Endothelial cell of umbilical vein (primary cell): ENCODE results near the gene ALDH3B2. TPM values are rescaled to one million over a fixed set of nuclear protein-coding genes. Genes with fewer than 3 reads are reported as not detected.

Experiments
- BruUV-seq: library from RNA; stranded (reverse); fragments of 400-500 nt; replicated peaks from 2 replicates; lab custom pipeline; 2021; lab: Mats Ljungman, UMichigan
- CTCF ChIA-PET: fragments of 300-600, 350-600 bp; sonication (Branson Sonifier 250); formaldehyde crosslinking; loops from one replicate; lab custom pipeline; 2021; ENCODE audit warnings: antibody characterized with exemption, inconsistent platforms; lab: Charles Lee
- POLR2A ChIA-PET: fragments of 300-600, 350-600 bp; sonication (Branson Sonifier 250); formaldehyde crosslinking; loops from one replicate; lab custom pipeline; 2021; ENCODE audit warnings: antibody characterized with exemption, inconsistent platforms; lab: Charles Lee
- DNase-seq: peaks from one replicate; pipeline ENCODE4 v3.0.0-alpha.2; 2011; ENCODE audit warnings: low read depth, low spot score
- FAIRE-seq: peaks from 2 replicates; lab custom pipeline; 2011; peaks lifted over from hg19 to GRCh38; lab: Jason Lieb, UNC
- H2AFZ ChIP-seq: 2 replicates; pipeline ENCODE4 v1.6.0; 2012; ENCODE audit warnings: low read depth, low read length, control low read depth, inconsistent platforms
- H3K27ac ChIP-seq: 2 replicates; pipeline ENCODE4 v1.5.1; 2011; ENCODE audit warnings: low read depth, mild to moderate bottlenecking, control low read depth, low read length, moderate library complexity; ENCODE audit not compliant: insufficient read depth
- H3K27me3 ChIP-seq, 2 experiments: 2 replicates each; pipeline versions ENCODE4 v1.6.0 to v1.6.1; 2011; ENCODE audit warnings: low read length in 2 of 2, mixed read lengths in 1 of 2; ENCODE audit not compliant: control insufficient read depth in 2 of 2, insufficient read depth in 2 of 2
- H3K36me3 ChIP-seq, 2 experiments: 2 replicates in 1 of 2; 3 replicates in 1 of 2; pipeline ENCODE4 v1.5.1; 2011; ENCODE audit warnings: low read length in 2 of 2, mild to moderate bottlenecking in 1 of 2, moderate library complexity in 1 of 2; ENCODE audit not compliant: control insufficient read depth in 2 of 2, insufficient read depth in 2 of 2; ENCODE audit errors: extremely low read depth in 1 of 2
- H3K4me1 ChIP-seq: 3 replicates; pipeline ENCODE4 v1.5.1; 2011; ENCODE audit warnings: mild to moderate bottlenecking, low read length; ENCODE audit not compliant: control insufficient read depth, insufficient read depth; ENCODE audit errors: extremely low read depth
- H3K4me2 ChIP-seq: 2 replicates; pipeline ENCODE4 v1.6.1; 2011; ENCODE audit warnings: low read length, control low read depth, mixed read lengths; ENCODE audit not compliant: insufficient read depth
- H3K4me3 ChIP-seq, 3 experiments: fragments of 200-600 bp in 1 of 3; sonication (generic), shearing (Covaris generic) in 1 of 3; replicated peaks in 1 of 3; 2 replicates each; pipeline ENCODE4 v1.5.1; 2011 to 2016; ENCODE audit warnings: control low read depth in 3 of 3, low read length in 3 of 3, mild to moderate bottlenecking in 2 of 3, inconsistent platforms in 1 of 3, low read depth in 1 of 3, moderate library complexity in 1 of 3; ENCODE audit not compliant: insufficient read depth in 1 of 3
- H3K79me2 ChIP-seq: 2 replicates; pipeline ENCODE4 v1.6.0; 2012; ENCODE audit warnings: low read length, inconsistent platforms; ENCODE audit not compliant: control insufficient read depth, insufficient read depth
- H3K9ac ChIP-seq: replicated peaks from 2 replicates; pipeline ENCODE3; 2011; ENCODE audit warnings: low read length, control low read depth; ENCODE audit not compliant: insufficient read depth; ENCODE audit errors: extremely low read depth
- H3K9me1 ChIP-seq: replicated peaks from 3 replicates; pipeline ENCODE4 v1.6.0; 2011; ENCODE audit warnings: mild to moderate bottlenecking, low read length; ENCODE audit not compliant: control insufficient read depth, insufficient read depth; ENCODE audit errors: extremely low read depth
- H3K9me3 ChIP-seq: replicated peaks from 2 replicates; pipeline ENCODE4 v1.5.1; 2012; ENCODE audit warnings: low read length, inconsistent platforms; ENCODE audit not compliant: control insufficient read depth, insufficient read depth
- H4K20me1 ChIP-seq: replicated peaks from 2 replicates; pipeline ENCODE3; 2011; ENCODE audit warnings: mild to moderate bottlenecking, low read length; ENCODE audit not compliant: control insufficient read depth, insufficient read depth; ENCODE audit errors: extremely low read depth
- CTCF ChIP-seq, 2 donors: IDR thresholded peaks; 1 replicate in 1 of 2; 2 replicates in 1 of 2; pipeline ENCODE4 v1.5.1; 2011; ENCODE audit warnings: low read length in 2 of 2, mild to moderate bottlenecking in 2 of 2, moderate library complexity in 2 of 2, control low read depth in 1 of 2, inconsistent platforms in 1 of 2, low read depth in 1 of 2; ENCODE audit not compliant: insufficient read depth in 1 of 2; ENCODE audit errors: extremely low read depth in 1 of 2
- EZH2 ChIP-seq: IDR thresholded peaks from 2 replicates; pipeline ENCODE4 v1.6.1; 2012; ENCODE audit warnings: borderline replicate concordance, low read depth, mild to moderate bottlenecking, moderate library complexity, low read length, inconsistent platforms; ENCODE audit not compliant: severe bottlenecking
- FOS ChIP-seq: IDR thresholded peaks from 2 replicates; pipeline ENCODE4 v1.6.1; 2011; ENCODE audit warnings: mild to moderate bottlenecking, low read length, moderate library complexity, borderline replicate concordance; ENCODE audit not compliant: insufficient read depth
- GATA2 ChIP-seq: IDR thresholded peaks from 2 replicates; pipeline ENCODE4 v1.7.0; 2011; ENCODE audit warnings: low read depth, mild to moderate bottlenecking, moderate library complexity, mixed read lengths, low read length; ENCODE audit not compliant: insufficient read length, insufficient read depth
- JUN ChIP-seq: IDR thresholded peaks from 2 replicates; pipeline ENCODE4 v1.6.1; 2011; ENCODE audit warnings: borderline replicate concordance, low read depth; ENCODE audit not compliant: insufficient read length, insufficient read depth
- MAX ChIP-seq: IDR thresholded peaks from 2 replicates; pipeline ENCODE4 v1.6.1; 2011; ENCODE audit not compliant: insufficient read depth, insufficient read length
- MYC ChIP-seq: IDR thresholded peaks from one replicate; pipeline ENCODE4 v1.6.1; 2011; ENCODE audit warnings: mild to moderate bottlenecking, low read depth, low read length
- POLR2A ChIP-seq: IDR thresholded peaks from 2 replicates; pipeline ENCODE4 v1.6.1; 2012; ENCODE audit warnings: low read depth, mild to moderate bottlenecking, control low read depth, low read length
- POLR2AphosphoS5 ChIP-seq: IDR thresholded peaks from 2 replicates; pipeline ENCODE4 v1.6.1; 2012; ENCODE audit warnings: low read depth, mild to moderate bottlenecking, control low read depth, low read length, moderate library complexity; ENCODE audit not compliant: insufficient read depth
- dilution Hi-C: fragments of 300-500 bp; cut with MboI; formaldehyde crosslinking; loops from one replicate; pipeline ENCODE4 v1.15.0; 2019; ENCODE audit warnings: low sequenced_read_pairs; ENCODE audit not compliant: extremely low pct_ligation_motif_present
- intact Hi-C: fragments of 100-400 bp; cut with micrococcal nuclease; formaldehyde crosslinking; loops from one replicate; pipeline ENCODE4 v1.10.0; 2022
- polyA plus RNA-seq, 4 experiments: library from polyadenylated mRNA; depleted of rRNA in 3 of 4; stranded (reverse) in 3 of 4; unstranded in 1 of 4; fragments of >200 nt; gene quantifications; 2 replicates each; pipeline versions ENCODE4 v1.2.1 to v1.2.3, GENCODE V29; 2011 to 2012; ENCODE audit warnings: missing spikeins in 1 of 4
- total RNA-seq: library from RNA; stranded (reverse); gene quantifications from 2 replicates; pipeline ENCODE4 v1.2.3, GENCODE V29; 2021

Gene ALDH3B2
- total and polyA plus RNA-seq, 2 donors (not counting 3 experiments of a cell fraction or from before 2014, with no cell fraction given) = not detected

- H3K36me3 ChIP-seq = no peaks in the 10 kb centered on the region
- DNase-seq = no peak
- ChIA-PET CTCF (interaction anchor here (0.9 to 2.4 kb wide), 3 partner anchors 12 to 308 kb away, joined by 4 to 11 read pairs (median 4); partner anchors contain the start of gene NUDT8), POLR2A (no interaction called here)
- no peaks in the 10 kb centered on the region for H3K9me3 ChIP-seq
- H2AFZ ChIP-seq = no peak overlapping the region
- H3K9ac ChIP-seq = no peak overlapping the region
- TF ChIP-seq EZH2 = no peak
- no peak for TF ChIP-seq GATA2
- no peak for TF ChIP-seq MYC
- TF ChIP-seq JUN = no peak
- H4K20me1 ChIP-seq = no peaks in the 10 kb centered on the region
- dilution Hi-C loops = no loop called here
- no peaks in the 10 kb centered on the region for H3K4me1 ChIP-seq
- no peaks in the 10 kb centered on the region for H3K79me2 ChIP-seq
- H3K4me3 ChIP-seq = no peak overlapping the region
- no TSS peak for BruUV-seq
- no peaks in the 10 kb centered on the region for H3K27me3 ChIP-seq
- no peak for FAIRE-seq
- intact Hi-C loops = no loop called here
- no peaks in the 10 kb centered on the region for H3K9me1 ChIP-seq
- H3K27ac ChIP-seq = no peak overlapping the region
- H3K4me2 ChIP-seq = no peak overlapping the region
These were observed 27.0 kb downstream of the ALDH3B2 start for GRCh38 chr11:67647471-67647870.

- Histone ChIP-seq H3K4me2 (no peak overlapping the region), H3K4me1 (no peaks in the 10 kb centered on the region), H2AFZ (no peak overlapping the region), H3K27ac (no peak overlapping the region), H3K27me3 (no peaks in the 10 kb centered on the region), H3K9ac (no peak overlapping the region), H3K36me3 (no peaks in the 10 kb centered on the region), H3K4me3 (no peak overlapping the region), H4K20me1 (no peaks in the 10 kb centered on the region), H3K9me3 (no peaks in the 10 kb centered on the region), H3K9me1 (no peaks in the 10 kb centered on the region), H3K79me2 (no peaks in the 10 kb centered on the region)
- ChIA-PET POLR2A (no interaction called here), CTCF (interaction anchor here (0.9 to 2.4 kb wide), 3 partner anchors 13 to 17 kb away, joined by 4 to 11 read pairs (median 7); partner anchors contain the start of gene NUDT8)
- DNase-seq (no peak), FAIRE-seq (no peak)
- no TSS peak for BruUV-seq
- intact Hi-C loops (no loop called here), dilution Hi-C loops (no loop called here)
- TF ChIP-seq JUN (no peak), MYC (no peak), EZH2 (no peak), FOS (no peak), CTCF (IDR thresholded peaks at IDR 0.05; ENCODE audit: extremely low read depth in 1 of 2, insufficient read depth in 1 of 2, low read depth in 1 of 2, low read length in 2 of 2) (no peak), MAX (no peak), POLR2AphosphoS5 (no peak), GATA2 (no peak), POLR2A (no peak)
These were observed 27.7 kb downstream of the ALDH3B2 start for GRCh38 chr11:67646535-67647336.
